TTC549 (cell line): ENCODE measurements around the gene LY6G5C.

ENCODE experiments used
- FAIRE-seq: peaks from 2 replicates; lab custom pipeline; 2012; peaks lifted over from hg19 to GRCh38; lab: Jason Lieb, UNC

The LY6G5C gene

DNA sequence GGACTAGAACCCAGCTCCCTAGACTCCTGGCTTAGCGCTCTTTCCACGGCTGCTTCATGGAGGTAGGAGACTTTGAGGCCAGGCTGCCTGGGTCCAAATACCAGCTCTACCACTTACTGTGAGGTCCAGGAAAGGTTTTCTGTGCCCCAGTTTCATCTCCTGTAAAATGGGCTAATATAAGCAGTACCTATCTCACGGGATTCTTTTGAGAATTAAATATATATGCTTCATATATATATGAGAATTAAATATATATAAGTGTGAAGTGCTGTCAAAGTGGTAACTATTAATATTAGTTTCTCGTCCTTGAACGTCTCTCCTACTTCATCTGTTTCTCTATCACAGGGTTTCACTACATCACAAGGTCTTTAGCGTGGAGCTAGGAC, 10.2 kb upstream of the LY6G5C start:
- no peak for FAIRE-seq

DNA sequence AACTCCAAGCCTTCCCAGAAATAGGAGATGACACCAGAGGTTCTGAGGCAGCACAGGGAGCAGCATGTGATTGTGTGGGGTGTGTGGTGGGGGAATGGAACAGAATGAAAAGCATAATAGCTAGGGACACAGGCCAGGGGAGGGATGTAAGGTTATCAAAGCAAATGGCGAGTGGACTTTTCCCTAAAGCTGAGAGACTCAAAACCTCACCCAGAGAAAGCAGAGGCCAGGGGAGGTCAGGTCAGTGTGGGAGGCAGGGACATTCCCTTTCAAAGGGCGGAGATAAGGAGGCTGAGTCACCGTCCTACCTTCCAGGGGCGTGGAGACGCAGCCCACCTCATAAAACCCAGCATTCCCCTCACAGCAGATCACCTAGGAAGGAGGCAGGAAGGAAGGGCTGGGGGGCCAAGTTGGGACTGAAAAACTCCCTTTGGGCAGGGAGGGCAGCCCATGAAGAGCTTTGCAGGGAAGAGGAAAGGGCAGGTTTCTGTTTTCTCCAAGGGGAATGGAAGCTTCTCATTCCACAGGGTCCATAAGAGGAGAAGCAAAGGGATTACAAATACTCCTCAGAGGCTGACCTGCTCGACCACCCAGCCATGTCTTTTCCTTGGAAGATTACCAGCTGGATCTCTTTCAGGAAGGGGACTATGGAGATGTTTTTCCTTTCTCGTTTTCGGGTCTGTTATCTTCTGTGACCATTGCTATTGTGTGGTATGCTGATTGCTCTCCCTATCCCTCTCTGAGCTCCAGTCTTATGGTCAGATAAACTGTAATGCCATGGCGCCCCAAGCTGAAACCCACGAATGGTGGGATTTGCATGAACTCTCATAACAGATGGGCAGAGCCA, 9.6 kb upstream of the LY6G5C start:
- no peak for FAIRE-seq

DNA sequence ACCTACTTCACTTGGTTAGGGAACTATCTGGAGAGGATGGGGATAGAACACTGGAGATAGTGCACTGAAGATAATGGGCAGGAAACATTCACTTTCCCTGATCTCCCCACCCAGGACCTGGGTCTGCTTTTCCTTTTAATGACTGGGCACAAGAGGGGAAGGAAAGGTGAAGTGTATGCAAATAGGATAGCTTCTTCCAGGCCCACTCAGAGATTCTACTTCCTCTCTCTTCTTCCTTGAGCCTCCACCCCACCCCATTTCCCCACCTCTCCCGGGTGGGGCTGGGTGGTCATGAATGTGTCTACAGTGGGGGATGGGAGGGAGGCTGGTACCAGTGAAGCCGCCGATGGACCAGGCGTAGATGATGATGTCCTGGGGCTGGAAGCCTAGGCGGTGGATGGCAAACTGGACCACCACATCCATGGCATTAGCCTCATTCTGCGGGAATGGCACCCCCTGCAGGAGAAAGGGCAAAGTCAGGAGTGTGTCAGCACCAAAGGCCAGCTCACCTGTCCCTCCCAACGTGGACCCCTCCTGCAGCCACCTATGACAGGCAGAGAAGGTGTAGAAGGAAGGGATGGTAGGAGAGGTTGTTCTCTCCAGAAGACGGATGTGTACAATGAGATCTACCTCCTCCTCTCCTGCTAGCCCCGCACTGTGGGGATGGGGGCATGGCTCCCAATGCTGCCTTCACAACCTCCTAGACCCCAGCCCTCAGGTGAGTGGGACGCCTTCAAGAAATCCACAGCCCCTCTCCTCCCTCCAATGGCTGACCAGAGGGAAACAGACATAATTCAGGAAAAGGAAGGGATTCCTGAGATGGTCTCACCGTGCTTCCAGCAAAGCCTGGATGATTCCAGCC, 8.6 kb upstream of the LY6G5C start:
- FAIRE-seq = no peak

DNA sequence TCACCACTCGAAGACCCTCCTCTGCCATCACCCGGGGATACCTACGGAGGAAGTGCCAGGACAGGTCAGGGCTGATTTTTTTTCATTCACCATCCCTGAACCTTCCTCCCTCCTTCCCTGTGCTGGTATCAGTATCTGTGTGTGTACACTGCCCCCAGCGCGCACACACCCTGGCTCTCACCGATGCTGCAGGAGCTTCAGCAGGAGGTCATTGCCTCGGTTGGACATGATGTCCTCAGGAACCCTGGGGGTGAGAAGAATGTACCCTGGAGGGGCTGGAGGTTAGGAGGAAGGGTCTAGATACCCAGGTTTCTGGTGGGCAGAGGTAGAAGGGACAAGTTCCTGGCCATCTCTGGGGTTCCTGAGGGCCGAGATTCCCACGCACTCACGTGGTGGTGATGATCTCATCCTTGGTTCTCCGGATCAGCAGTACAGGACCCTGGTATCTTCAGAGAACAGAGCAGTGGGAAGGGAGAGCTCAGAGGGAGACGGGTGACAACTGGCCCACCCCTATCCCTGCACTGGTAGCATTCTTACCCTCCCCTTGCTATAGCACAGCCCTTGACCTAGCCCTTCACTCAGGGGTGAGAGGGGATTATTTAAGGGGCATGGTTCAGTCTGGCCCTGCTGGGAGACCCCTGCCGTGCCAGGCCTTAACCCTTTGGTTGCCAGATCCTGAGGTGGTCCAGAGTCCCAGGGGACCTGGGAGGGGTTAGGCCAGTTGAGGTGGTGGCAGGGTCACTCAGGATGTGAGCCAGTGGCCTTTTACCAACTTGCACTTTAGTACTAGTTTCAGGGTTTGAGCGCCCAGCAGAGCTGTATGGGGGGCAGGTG, 7.2 kb upstream of the LY6G5C start:
- FAIRE-seq = no peak

DNA sequence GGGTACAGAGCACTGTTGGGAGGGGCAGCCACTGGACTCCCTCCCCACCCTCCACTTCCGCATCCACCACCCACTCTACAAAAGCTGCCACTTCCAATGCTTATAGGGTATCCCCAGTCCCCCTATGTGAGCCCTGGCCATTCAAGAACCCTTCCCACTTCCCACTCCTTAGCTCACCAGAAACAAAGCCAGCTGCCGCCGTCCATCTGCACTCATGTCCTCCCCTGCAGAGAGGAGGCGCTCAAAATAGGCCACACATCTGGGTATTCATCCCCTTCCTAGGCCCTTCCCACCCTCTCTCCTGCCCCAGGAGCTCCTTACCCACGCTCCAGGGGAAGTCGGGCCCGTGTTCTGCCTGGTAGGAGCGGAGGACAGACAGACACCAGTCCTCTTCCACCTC, 6.5 kb upstream of the LY6G5C start:
- FAIRE-seq = no peak

DNA sequence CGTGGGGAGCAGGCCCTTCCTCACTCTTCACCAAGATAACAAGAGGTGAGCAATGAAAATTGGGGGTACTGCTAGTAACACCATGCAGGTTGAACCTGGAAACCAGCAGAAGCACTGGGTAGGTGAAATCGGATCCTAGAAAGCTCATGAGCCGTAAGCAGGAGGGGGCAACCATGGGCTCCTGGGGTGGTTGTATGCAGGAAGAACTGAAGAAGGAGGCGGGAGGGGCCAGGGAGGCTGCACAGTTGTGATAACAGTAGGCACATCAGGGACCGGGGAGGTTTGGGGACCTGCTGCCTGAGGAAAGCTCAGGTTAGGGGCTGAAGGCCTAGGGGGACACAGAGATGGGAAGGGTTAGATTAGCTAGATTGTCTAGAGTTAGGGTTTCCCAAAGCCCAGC, 5.6 kb upstream of the LY6G5C start:
- no peak for FAIRE-seq

DNA sequence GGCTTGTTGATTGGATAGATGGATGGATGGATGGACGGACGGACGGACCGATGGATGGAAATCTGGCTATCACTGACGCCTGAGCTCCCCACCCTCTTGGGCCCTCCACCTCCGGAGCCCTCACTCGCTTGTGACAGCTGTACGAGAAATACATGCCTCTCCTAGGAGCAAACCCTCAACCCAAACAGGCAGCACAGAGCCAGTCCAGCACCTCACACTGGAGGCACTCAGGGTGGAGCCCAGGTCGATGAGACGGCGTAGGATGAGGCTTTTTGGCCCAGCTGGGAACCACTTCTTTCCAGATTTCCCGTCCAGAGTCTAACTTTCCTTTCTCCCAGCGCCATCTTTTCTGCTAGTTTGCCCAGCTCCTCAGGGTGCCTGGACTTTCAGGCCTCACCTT, 2.7 kb upstream of the LY6G5C start:
- no peak for FAIRE-seq

DNA sequence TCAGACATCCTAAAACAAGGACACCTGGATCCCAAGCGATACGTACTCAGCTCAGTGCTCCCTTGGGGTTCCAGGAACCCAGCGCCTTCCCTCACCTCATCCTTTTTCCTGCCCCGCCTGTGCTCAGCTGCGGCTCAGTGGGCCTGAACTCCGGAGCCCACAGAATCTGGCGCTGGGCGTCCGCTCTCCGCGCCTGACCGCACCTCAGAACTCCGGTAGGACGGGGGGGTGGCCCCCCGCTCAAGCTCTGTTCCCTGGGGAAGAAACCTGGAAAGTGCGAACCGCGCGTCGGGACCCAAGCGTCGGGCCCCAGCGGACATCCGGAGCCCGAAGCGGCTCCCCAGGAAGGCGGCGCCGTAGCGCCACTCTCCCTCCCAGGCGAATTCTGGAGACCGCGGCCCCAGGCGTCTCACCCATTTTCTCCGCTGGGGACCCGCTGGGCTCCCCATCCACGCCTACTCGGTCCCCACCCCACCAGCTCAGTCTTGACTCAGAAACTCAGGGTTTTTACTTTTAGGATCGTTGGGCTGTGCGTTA, 336 bp upstream of the LY6G5C start:
- FAIRE-seq = no peak

DNA sequence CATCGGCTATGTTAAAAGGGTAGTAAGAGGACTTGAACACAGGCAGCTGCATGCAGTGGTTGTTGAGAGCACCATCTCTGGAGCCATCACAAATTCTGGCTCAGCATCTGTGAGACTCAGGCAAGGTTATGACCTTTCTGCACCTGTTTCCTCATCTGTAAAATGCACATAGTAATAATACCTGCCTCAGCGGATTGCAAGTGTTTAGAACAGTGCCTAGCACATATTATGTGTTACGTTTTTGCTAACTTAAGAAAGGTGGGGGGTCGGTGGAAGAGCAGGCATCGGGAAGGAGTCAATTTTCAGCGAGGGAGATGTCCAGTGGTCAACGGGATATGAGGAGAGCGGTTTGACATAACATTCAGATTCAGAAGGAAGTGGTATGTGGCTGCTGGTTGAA, 2.9 kb downstream of the LY6G5C start:
- FAIRE-seq = no peak

DNA sequence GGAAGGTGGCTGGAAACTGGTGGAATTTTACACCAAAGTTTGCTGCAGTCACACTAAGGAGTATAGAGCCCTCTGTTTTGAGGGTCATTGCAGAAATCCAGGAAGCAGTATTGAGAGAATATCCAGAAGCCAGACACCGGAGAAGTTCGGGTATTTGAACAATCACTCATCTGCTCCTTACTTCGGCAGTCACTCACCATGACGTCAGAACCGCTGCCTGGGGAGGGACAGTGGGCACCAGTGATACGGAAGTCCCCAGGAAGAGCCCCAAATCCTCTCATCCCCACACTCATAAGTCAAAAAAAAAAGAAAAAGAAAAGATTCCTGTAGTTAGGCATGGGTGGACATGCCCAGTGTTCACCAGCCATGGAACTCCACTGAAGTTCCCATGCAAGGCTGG, 4.0 kb downstream of the LY6G5C start:
- FAIRE-seq = no peak

DNA sequence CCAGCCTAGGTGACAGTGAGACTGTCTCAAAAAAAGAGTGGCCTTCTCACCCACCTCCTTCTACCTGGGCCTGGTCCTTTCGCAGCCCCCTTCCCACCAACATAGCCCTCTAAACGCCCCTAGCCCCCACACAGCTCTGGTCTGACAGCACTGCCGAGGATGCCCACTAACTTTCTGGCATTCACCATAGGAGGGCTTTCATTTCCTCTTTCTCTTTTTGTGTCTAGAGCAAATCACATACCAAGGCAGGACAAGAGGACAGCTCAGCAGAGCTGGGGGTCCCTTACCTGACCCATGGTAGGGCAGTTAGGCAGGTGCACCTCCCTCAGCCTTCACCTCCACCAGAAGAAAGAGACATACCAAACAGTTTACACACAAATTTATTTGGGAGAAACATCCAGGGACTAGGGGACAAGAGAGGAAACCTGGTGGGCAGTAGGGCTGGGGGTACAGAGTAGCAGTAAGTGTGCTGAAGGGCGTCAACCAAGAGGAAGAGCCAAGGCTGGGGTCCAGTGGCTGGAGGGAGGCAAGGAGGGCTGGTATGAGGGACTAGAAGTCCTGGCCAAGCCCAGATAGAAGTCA, 4.5 kb downstream of the LY6G5C start:
- FAIRE-seq = no peak

DNA sequence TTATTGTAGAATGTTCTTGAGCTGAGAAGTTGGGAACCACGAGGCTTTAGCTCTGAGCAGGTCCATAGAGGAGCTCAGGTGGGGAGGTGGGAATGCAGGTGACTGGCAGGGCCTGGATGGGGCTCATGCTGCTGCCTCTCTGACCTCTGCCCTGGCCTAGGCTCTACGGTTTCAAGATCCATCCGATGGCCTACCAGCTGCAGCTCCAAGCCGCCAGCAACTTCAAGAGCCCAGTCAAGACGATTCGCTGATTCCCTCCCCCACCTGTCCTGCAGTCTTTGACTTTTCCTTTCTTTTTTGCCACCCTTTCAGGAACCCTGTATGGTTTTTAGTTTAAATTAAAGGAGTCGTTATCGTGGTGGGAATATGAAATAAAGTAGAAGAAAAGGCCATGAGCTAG, 11.2 kb downstream of the LY6G5C start, which contains the start of gene LY6G5B:
LY6G5B (plus strand) TSS at position 301 of the 400 bp plus-strand sequence. CDS start 975 bp downstream, outside the sequence.
- FAIRE-seq = no peak

DNA sequence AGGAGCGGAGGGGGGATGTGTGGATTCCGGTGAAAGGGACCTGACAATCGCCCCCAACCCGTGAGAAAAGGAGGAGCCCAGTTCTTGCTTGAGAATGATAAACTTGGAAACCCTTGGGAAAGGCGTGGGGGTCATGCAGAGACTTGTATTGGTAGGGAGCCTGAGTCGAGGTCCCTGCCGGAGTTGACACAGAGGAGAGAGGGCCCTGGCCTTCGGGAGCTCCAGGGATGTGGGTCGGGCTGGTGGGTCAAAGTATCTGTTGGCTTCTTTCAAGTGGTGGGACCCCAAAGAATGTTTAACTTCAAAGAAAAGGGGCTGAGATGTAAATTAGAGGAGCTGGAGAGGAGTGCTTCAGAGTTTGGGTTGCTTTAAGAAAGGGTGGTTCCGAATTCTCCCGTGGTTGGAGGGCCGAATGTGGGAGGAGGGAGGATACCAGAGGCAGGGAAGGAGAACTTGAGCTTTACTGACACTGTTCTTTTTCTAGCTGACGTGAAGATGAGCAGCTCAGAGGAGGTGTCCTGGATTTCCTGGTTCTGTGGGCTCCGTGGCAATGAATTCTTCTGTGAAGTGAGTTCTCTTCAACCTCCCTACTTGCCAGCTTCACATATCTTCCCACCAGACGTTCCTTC, 14.4 kb downstream of the LY6G5C start:
- no peak for FAIRE-seq

DNA sequence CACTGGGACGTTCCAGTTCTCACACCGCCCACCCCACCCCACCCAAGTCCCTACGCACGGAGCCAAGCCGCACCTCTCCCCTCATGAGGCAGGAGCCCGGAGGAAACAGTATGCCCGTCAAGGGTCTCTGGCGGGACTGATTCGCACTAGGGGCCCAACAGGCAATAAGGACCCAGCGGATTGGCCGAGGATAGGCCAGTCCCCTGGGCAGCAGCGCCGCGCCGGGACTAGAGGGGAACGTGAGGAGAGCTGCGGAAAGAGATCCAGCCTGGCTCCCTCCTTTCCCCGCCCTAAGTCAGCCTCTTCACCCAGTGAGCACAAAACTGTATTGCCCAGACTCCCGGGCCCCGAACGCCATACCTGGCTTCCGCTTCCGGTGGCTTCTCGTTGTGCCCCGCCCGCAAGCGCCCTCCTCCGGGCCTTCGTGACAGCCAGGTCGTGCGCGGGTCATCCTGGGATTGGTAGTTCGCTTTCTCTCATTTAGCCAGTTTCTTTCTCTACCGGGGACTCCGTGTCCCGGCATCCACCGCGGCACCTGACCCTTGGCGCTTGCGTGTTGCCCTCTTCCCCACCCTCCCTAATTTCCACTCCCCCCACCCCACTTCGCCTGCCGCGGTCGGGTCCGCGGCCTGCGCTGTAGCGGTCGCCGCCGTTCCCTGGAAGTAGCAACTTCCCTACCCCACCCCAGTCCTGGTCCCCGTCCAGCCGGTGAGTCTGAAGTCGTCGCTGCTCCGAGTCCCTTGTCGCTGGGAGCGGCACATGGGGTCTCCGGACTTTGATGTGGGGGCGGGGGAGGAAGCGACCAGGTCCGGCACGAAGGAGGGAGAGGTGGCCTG, 15.1 kb downstream of the LY6G5C start, which contains the start of gene CSNK2B:
CSNK2B (plus strand) TSS at position 580 of the 836 bp plus-strand sequence. CDS start 752 bp downstream, outside the sequence.
- FAIRE-seq = peak; percentile 69

DNA sequence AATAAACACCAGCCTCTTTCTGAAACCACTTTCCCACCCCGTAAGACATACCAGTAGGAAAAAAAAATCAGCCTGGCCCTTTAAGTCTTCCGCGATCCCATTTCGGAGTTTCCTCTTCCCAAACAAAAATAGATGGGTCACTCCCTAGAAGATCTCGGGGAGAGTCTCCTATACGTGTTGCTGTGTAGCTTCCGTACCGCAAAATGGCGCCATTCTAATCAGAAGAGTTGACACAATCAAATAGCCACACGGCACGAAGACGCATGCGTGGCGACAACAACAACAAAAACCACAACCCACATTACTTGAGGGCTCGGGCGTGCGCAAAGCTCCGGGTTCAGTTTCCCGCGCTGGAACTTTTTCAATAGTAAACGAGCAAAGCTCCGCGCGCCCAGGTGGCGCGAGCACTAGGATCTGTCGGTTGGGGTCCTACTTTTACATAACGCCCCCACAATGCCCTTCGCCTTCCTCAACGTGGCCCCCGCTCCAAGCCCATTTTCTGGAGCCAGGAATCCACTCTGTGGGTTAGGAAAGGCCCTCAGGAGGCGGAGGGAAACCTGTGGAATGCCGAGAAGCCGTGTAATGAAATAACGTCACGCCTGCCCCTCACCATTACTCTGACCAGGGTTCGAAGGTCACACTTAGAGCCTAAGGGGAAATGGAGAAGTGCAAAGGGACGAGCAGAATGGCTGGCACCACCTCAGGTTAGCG, 15.9 kb downstream of the LY6G5C start, which contains the start of gene GPANK1:
GPANK1 (minus strand) TSS at position 208 of the 711 bp plus-strand sequence. CDS start 519 bp downstream, outside the sequence.
- peak; percentile 53 for FAIRE-seq

DNA sequence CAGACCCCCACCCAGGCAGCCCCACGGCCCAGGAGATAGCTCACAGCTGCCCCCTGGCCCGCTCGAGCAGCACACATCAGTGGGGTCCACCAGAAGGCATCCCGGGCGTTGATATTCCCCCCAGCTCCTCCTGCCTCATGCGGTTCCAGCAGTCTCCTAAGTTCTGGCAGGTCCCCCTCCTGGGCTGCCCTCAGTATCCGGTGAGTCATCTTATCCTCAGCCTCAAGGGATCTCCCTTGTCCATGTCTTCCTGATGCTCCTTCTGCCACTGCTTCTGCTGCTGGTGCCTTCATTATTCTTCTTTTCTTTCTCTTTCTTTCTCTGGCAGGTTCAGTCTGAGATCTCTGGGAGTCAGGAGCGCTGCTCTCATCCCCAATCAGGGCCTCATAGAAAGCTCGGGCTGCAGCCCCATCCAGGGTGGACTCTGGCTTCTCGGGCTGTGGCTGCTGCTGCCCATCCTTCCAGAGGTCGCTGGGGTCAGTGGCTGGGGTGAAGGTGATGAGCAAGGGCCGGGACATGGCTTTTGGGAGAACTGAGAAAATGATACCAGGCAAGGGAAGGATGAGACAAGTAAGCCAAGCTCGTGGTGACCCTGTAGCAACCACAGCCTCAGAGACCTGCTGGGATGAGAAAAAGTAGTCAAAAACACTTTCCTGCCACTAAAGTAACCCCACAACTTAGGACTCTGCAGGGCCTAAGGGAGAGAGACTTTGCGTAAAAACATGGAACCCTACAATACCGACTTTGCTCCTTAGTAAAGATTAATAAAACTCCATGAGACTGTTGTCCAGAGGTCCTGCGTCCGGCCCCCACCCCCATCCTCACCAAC, 16.7 kb downstream of the LY6G5C start:
- FAIRE-seq = no peak

DNA sequence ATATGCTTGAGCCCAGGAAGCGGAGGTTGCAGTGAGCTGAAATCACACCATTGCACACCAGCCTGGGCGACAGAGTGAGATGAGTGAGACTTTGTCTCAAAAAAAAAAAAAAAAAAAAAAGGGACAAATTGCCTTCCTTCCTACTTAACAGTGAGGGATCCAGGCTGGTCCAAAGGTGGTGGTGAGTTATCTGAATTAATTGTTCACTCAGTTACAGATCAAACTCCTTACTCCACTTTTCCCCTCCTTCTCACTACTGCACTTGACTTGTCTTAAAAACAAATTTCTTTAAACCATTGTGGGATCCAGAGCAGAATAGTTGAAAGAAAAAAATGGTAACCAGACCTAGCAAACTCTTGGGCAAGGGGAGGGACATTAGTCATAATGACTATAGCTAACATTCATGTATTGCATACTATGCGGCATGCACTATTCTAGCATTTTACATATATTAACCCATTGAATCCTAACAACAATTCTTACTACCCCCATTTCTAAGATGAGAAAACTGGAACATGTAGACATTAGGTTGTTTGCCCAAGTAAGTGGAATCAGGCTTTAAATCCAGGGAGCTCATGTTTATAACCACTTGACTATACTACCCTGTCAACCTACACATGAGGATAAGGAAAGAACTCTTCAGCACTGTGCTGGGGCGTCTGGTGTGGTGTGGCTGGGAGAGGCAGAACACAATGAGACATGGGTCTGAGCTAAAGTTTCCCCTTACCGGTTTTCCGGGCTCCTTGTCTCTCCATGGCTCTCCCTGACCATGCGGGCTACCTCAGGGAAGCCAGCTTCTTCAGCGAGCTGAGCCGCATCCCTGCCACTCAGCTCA, 17.5 kb downstream of the LY6G5C start:
- FAIRE-seq = no peak
